ENCODE results near the gene GFM1. TPM values are rescaled to one million over a fixed set of nuclear protein-coding genes. Genes with fewer than 3 reads are reported as not detected.

GFM1 gene
- total RNA-seq, 1 experiment from 2014 or later = 44.5 TPM

DNA sequence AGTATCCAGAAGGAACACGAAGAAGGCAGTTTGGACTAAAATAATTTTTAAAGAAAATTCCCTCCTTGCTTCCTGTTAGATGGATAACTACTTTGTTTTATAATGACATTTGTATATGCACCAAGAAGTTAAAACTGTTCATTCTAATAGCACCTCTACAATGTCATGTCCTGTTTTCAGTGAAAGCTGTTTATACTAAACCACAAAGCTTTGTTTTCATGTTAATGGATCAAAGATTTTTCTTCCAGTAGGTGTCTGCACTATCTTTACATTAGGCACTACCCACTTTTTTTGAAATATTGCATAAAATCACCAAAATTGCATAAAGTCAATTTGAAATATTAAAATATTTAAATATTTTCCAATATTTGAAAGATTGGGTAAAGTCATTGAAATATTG, 77.8 kb downstream of the GFM1 start:
- DNase-seq (ENCODE audit: low spot score) = no peak
- Mint-ChIP-seq H3K27ac (no peak overlapping the region), H3K36me3 (peaks cover 9% of the 10 kb centered on the region), H3K4me3 (no peak overlapping the region), H3K27me3 (ENCODE audit: low read depth) (no peaks in the 10 kb centered on the region), H3K4me1 (peaks cover 10% of the 10 kb centered on the region), H3K9me3 (no peaks in the 10 kb centered on the region)
- ChIA-PET CTCF (interaction anchor here (2.6 kb wide), 1 partner anchor 73 kb away, joined by 9 read pairs; no protein-coding TSS in a partner anchor), POLR2A (no interaction called here)
- ATAC-seq = no peak
- TF ChIP-seq AFF4 (CRISPR knock-in tag; IDR thresholded peaks at IDR 0.05; ENCODE audit: borderline replicate concordance) = no peak
- TF ChIP-seq ZNF425 (CRISPR knock-in tag; conservative IDR thresholded peaks at IDR 0.05) = no peak
- TF ChIP-seq GTF2I (CRISPR knock-in tag; conservative IDR thresholded peaks at IDR 0.05) = no peak
- TF ChIP-seq CREB1 (CRISPR knock-in tag; IDR thresholded peaks at IDR 0.05) = no peak
- TF ChIP-seq, protein P1, sequence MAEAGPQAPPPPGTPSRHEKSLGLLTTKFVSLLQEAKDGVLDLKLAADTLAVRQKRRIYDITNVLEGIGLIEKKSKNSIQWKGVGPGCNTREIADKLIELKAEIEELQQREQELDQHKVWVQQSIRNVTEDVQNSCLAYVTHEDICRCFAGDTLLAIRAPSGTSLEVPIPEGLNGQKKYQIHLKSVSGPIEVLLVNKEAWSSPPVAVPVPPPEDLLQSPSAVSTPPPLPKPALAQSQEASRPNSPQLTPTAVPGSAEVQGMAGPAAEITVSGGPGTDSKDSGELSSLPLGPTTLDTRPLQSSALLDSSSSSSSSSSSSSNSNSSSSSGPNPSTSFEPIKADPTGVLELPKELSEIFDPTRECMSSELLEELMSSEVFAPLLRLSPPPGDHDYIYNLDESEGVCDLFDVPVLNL (CRISPR knock-in tag; IDR thresholded peaks at IDR 0.05; ENCODE audit: borderline replicate concordance, low read depth) = no peak
- TF ChIP-seq FOXP1 (CRISPR knock-in tag; IDR thresholded peaks at IDR 0.05; ENCODE audit: borderline replicate concordance) = no peak
- TF ChIP-seq MYBL2 (CRISPR knock-in tag; IDR thresholded peaks at IDR 0.05) = no peak
- no peak for TF ChIP-seq SMAD4 (CRISPR knock-in tag; IDR thresholded peaks at IDR 0.05)
- TF ChIP-seq ZBTB21 (CRISPR knock-in tag; IDR thresholded peaks at IDR 0.05; ENCODE audit: borderline replicate concordance) = no peak
- no peak for TF ChIP-seq ZNF416 (CRISPR knock-in tag; IDR thresholded peaks at IDR 0.05)
- TF ChIP-seq MLX (CRISPR knock-in tag; IDR thresholded peaks at IDR 0.05) = no peak
- no peak for TF ChIP-seq CDX4 (CRISPR knock-in tag; IDR thresholded peaks at IDR 0.05; ENCODE audit: borderline replicate concordance)
- no peak for TF ChIP-seq ZNF281 (CRISPR knock-in tag; IDR thresholded peaks at IDR 0.05)
- TF ChIP-seq ZNF263 (CRISPR knock-in tag; IDR thresholded peaks at IDR 0.05; ENCODE audit: low read depth) = no peak
- no peak for TF ChIP-seq TEAD4 (CRISPR knock-in tag; IDR thresholded peaks at IDR 0.05)
- no peak for TF ChIP-seq ZNF219 (CRISPR knock-in tag; IDR thresholded peaks at IDR 0.05; ENCODE audit: borderline replicate concordance)
- TF ChIP-seq FOXJ3 (CRISPR knock-in tag; IDR thresholded peaks at IDR 0.05; ENCODE audit: borderline replicate concordance) = no peak
- TF ChIP-seq, protein P2, sequence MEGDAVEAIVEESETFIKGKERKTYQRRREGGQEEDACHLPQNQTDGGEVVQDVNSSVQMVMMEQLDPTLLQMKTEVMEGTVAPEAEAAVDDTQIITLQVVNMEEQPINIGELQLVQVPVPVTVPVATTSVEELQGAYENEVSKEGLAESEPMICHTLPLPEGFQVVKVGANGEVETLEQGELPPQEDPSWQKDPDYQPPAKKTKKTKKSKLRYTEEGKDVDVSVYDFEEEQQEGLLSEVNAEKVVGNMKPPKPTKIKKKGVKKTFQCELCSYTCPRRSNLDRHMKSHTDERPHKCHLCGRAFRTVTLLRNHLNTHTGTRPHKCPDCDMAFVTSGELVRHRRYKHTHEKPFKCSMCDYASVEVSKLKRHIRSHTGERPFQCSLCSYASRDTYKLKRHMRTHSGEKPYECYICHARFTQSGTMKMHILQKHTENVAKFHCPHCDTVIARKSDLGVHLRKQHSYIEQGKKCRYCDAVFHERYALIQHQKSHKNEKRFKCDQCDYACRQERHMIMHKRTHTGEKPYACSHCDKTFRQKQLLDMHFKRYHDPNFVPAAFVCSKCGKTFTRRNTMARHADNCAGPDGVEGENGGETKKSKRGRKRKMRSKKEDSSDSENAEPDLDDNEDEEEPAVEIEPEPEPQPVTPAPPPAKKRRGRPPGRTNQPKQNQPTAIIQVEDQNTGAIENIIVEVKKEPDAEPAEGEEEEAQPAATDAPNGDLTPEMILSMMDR (IDR thresholded peaks at IDR 0.05) = no peak
- TF ChIP-seq ESRRA (CRISPR knock-in tag; IDR thresholded peaks at IDR 0.05; ENCODE audit: borderline replicate concordance) = no peak
- TF ChIP-seq, protein P3, sequence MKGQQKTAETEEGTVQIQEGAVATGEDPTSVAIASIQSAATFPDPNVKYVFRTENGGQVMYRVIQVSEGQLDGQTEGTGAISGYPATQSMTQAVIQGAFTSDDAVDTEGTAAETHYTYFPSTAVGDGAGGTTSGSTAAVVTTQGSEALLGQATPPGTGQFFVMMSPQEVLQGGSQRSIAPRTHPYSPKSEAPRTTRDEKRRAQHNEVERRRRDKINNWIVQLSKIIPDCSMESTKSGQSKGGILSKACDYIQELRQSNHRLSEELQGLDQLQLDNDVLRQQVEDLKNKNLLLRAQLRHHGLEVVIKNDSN (CRISPR knock-in tag; IDR thresholded peaks at IDR 0.05) = no peak
